Dedifferentiated amniotic fluid mesenchymal stem cell (primary cell): ENCODE measurements around the gene BRSK1.
A peak's percentile ranks its signal among the peaks of the same experiment; 100 is the strongest.

Experiments used
- DNase-seq: peaks from one replicate; pipeline ENCODE4 v3.0.0-alpha.2; 2016; ENCODE audit errors: extremely low spot score

The BRSK1 gene

GRCh38 chr19:55283548-55284377 is at the start of gene BRSK1:
Gene BRSK1, plus strand, starts transcription at chr19:55283997. Its CDS starts 446 bp downstream, at chr19:55284443.
- peak; percentile 62 for DNase-seq

DNA sequence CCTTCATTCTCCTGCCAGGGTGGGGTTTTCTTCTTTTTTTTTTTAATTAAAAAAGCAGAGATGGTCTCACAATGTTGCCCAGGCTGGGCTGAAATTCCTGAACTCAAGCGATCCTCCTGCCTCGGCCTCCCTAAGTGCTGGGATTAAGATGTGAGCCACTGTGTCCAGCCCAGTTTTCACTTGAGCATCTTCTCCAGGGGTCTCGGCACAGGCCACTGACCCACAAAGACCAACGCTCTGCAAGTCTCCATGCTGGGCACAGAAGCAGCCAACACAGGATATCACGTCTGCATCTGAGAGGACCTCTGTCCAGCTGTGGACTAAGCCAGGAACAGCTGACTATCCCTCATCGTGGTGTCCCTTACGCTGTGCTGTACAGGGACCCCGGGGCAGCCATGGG is 45.8 kb upstream of the BRSK1 start:
- no peak for DNase-seq

DNA sequence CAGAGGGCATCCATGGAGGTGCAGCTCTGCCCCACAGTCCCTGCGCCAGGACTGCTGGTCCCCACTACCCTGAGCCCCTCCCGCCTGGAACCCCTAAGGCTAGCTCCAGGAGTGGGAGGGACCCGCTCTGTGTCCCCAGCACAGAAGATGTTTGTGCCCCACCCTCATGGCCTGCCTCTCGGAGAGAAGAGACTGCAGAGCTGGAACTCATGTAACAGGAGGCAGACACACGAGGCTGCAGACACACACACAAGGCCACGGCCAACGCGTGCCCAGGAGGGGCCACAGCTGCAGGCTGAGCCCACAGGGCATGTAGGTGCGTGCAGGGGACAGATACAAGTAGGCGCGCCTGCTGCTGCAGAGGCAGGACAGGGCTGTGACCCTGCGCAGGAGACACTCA is 44.8 kb upstream of the BRSK1 start:
- DNase-seq, result no peak

GRCh38 chr19:55240713-55241020 is 43.1 kb upstream of the BRSK1 start:
- no peak for DNase-seq

DNA sequence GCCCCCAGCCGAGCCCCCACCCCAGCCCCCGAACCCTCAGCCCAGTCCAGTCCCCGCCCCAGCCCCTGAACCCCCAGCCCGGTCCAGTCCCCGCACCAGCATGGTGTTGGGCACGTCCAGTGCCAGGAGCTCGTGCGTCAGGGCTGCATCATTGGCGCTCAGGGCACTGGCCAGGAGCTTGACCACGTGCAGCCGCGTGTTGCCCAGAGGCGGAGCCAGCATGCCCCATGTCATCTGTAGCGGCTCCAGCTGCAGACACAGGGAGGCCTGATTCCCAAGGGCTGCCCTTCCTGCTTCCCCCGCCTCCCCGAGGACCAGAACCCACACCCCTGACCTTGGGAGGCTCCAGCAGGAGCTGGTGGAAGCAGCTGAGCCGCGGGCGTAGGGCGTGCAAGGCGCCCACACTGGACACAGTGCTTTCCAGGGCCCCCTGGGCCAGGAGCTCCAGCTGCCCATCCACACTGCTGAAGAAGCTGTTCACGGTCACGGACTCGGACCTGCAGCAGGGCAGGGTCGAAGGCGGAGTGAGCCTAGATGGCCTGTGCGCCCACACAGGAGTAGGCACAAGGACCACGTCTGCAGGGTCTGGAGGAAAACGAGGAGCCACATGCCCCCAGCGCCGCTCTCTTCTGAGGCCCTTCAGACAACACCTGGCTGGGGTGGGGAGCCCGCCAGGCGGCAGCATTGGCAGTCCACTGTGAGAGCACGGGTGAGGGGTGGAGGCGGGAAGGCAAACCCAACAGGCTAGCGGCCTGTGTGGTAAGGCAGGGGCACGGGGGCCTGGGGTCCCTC is 42.5 kb upstream of the BRSK1 start:
- DNase-seq, result no peak

DNA sequence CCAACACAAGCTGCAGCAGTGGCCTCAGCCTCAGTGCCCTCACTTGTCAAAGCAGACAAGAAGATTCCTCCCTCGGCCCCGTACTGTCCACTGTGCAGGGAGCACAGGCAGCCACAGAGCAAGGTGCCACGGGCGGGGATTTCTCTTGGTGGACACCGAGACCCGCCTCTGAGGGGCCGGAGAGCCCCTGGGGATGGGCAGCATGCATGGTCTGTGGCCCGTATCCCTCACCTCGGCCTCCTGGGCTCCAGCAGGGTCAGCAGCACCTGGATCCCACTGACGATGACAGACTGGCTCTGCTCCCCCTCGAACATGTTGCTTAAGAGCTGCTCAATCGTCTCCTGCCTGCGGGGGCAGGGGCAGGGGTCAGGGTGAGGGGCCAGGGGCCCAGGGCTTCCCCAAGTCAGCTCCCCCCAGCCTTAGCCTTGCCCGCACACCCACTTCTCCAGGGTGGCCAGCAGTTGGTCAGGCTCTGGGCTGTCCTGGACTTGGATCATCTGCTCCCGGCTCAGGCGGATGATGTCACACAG is 41.8 kb upstream of the BRSK1 start:
- no peak for DNase-seq

- DNase-seq, result no peak
Observed at GRCh38 chr19:55242517-55242916, 41.3 kb upstream of the BRSK1 start.

DNA sequence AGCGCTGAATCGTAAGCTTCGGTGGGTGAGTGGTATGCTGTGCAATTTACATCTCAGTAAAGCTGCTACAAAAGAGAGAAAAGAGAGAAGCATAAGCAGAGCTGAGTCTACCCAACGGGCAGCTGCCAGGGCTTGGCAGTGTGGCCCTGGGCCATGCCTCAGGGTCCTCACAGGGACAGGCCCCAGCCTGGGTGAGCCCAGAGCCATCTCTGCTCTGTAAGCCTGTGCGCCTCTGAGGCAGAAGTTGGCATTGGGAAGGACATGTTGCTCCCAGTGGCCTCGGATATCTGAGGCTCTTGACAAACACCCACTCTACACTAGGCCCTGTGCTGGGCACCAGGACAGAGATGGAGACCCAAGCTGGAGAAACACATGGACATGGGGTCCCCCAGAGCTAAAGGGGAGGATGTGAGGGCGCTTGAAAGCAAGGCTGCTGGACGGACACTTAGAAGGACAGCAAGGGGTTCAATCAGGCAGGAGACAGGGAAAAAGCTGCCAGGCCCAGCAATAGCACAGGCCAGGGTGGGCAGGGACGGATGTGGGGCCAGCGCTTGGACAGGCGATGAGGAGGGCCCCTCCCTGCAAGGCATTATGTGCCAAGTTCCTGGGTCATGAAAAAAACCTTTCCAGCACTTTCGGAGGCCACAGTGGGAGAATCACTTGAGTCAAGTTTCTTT is 39.7 kb upstream of the BRSK1 start:
- no peak for DNase-seq

DNA sequence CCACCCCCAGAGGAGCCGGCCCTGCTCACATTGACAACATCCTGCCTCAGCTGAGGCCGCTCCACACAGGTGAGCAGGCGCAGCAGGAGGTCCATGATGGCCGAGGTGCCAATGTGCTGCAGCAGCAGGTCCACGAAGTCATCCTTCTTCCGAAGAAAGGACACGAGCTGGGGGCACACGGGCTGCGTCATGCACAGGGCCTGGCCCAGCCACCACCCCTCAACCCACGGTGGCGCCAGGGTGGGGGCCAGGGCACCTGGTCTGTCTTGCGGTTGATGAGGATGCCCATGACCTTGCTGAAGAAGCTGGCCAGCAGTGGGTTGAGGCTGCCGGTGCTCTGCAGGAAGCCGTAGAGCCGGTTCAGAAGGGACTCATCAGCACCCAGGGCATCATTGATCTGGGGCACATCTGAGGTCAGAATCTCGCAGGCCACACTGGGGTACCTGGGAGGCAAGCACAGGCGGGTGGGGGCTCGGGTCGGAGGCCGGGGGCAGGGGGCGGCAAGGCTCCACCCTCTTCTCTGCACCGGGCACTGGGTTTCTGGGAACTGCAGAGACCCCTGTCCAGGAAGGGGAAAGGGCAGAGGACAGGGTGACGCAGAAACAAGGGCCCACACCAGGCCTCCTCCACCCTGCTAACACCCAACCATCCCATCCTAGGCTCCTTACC is 38.4 kb upstream of the BRSK1 start:
- DNase-seq, result no peak

GRCh38 chr19:55246462-55247451 is 37.0 kb upstream of the BRSK1 start:
- no peak for DNase-seq

DNA sequence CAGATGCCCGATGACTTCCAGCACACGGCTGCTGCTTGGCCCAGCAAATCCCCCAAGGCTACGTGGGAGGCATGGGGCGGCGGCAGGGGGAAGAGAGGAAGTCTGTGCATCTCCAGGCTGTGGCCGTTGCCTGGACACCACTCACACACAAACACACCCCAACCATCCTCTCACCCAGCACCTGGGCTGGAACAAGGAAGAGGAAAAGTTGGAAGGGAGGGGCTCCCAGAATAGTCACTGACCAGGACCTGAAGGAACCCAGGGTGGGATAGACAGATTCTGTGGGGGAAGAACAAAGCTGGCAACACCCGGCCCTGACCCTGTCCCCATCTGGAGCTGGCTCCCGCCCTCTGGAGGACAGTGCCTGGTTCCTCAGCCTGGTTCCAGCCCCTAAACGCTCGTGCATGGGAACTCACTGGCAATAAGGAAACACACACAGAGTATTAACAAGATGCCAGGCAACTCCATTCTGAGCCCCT is 36.1 kb upstream of the BRSK1 start:
- DNase-seq, result no peak

DNA sequence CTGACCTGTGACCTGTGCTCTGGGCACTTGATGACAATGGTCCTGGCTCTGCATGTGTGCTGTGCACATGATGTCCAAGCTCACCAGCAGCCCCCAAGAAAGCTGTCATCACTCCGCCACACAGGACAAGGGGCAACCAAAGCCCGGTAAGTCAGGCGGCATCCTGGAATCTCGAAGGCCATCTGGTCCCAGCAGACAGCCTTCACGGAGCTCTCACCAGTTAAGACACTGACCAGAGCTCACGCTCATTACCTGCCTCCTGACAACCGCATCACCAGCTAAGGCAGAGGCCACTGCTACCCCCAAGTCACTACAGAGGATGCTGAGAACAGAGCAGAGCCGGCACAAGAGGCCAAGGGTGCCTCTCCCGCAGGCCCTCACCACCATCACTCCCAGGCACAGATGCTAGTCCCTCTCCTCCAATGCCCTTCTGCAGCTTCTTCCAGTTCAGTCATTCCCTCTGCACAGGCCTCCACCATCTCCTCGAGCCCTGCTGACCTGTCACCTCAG is 35.6 kb upstream of the BRSK1 start:
- no peak for DNase-seq

GRCh38 chr19:55248704-55249103 is 35.1 kb upstream of the BRSK1 start:
- DNase-seq, result no peak

DNA sequence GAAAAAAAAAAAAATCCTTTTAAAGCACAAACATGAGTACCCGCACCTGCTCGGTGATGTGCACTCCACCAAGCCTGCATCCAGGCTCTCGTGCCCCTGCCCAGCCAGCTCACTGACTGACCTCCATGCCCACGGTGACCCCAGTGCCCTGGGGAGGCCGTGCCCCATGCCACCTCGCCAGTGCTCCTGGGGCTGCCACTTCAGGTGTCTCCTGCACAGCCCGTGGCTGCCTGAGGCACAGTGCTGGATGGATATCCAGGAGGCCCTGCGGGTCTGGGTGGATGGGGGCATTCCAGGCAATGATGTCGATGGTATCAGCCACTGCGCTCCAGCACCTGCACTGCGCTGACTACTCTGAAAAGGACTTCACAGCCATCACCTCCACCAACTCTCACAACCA is 34.0 kb upstream of the BRSK1 start:
- DNase-seq, result no peak

- no peak for DNase-seq
Observed at GRCh38 chr19:55250262-55251036, 33.3 kb upstream of the BRSK1 start.

GRCh38 chr19:55251341-55252081 is 32.3 kb upstream of the BRSK1 start:
- DNase-seq, result no peak

GRCh38 chr19:55252760-55253663 is 30.8 kb upstream of the BRSK1 start:
- DNase-seq, result no peak
